Glomerular endothelial cell (primary cell): Measurements from ENCODE around the gene TP53. TPM values are rescaled to one million over a fixed set of nuclear protein-coding genes. Genes with fewer than 3 reads are reported as not detected.
"Not testable (repeated sequence)": the region's sequence is repeated elsewhere in the genome, so short reads cannot be mapped to it uniquely, and the experiment has no call there.

Experiments used
- DNase-seq: peaks from one replicate; pipeline ENCODE4 v3.0.0-alpha.2; 2011; ENCODE audit warnings: low read depth, low spot score; ENCODE audit errors: extremely low read depth
- total RNA-seq: library from RNA; depleted of rRNA; stranded (reverse); fragments of >200 nt; gene quantifications from 2 replicates; pipeline ENCODE4 v1.2.3, GENCODE V29; 2015

The TP53 gene
- total RNA-seq, 1 donor from 2014 or later = 94.8 TPM

GRCh38 chr17:7677388-7678067 lies 9.8 kb downstream of the TP53 start:
- DNase-seq = no peak

GRCh38 chr17:7676533-7676932 lies 10.8 kb downstream of the TP53 start:
- no peak for DNase-seq

- DNase-seq = no peak
Measured at GRCh38 chr17:7674934-7675333, 12.4 kb downstream of the TP53 start.

DNA sequence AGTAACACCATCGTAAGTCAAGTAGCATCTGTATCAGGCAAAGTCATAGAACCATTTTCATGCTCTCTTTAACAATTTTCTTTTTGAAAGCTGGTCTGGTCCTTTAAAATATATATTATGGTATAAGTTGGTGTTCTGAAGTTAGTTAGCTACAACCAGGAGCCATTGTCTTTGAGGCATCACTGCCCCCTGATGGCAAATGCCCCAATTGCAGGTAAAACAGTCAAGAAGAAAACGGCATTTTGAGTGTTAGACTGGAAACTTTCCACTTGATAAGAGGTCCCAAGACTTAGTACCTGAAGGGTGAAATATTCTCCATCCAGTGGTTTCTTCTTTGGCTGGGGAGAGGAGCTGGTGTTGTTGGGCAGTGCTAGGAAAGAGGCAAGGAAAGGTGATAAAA lies 14.1 kb downstream of the TP53 start:
- no peak for DNase-seq

DNA sequence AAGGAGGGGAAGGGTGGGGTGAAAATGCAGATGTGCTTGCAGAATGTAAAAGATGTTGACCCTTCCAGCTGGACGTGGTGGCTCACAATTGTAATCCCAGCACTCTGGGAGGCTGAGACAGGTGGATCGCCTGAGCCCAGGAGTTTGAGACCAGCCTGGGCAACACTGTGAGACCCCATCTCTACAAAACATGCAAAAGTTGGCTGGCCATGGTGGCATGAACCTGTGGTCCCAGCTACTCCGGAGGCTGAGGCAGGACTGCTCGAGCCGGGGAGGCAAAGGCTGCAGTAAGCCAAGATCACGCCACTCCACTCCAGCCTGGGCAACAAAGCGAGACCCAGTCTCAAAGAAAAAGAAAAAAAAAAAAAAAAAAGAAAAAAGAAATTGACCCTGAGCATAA lies 18.8 kb downstream of the TP53 start:
- no peak for DNase-seq

- DNase-seq = no peak
Measured at GRCh38 chr17:7667656-7668406, 19.5 kb downstream of the TP53 start.

DNA sequence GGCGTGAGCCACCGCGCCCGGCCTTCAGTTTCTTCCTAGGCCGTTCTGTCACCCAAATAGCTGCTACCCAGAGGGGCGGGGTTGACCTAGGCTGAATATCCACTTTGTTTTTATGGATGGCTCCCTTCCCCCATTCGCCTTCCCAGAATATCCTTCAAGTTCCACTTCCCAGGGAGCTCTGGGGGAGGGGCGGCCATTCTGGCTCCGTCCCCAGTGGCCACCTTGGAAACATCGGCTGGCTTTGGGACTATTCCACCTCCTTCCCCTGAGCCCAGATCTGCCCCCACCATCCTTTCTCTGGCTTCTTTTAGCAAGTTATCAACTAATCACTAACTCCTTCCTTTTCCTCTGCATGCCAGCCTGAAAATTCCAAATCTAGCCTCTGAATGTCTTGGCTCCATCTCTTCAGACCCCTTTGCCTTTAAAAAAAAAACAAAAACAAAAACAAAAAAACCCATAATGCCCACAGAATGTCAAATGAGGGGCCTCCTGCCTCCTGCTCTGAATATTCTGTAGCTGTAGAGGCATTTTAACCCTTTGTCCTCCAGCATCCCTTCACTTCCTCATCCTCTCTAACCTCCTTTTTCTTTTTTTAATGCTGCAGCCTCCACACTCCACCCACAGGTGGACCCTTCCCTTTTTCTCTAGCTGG lies 30.2 kb downstream of the TP53 start:
- DNase-seq = no peak

- no peak for DNase-seq
Measured at GRCh38 chr17:7655541-7655840, 31.8 kb downstream of the TP53 start.

GRCh38 chr17:7654832-7655540 lies 32.3 kb downstream of the TP53 start:
- DNase-seq = no peak

DNA sequence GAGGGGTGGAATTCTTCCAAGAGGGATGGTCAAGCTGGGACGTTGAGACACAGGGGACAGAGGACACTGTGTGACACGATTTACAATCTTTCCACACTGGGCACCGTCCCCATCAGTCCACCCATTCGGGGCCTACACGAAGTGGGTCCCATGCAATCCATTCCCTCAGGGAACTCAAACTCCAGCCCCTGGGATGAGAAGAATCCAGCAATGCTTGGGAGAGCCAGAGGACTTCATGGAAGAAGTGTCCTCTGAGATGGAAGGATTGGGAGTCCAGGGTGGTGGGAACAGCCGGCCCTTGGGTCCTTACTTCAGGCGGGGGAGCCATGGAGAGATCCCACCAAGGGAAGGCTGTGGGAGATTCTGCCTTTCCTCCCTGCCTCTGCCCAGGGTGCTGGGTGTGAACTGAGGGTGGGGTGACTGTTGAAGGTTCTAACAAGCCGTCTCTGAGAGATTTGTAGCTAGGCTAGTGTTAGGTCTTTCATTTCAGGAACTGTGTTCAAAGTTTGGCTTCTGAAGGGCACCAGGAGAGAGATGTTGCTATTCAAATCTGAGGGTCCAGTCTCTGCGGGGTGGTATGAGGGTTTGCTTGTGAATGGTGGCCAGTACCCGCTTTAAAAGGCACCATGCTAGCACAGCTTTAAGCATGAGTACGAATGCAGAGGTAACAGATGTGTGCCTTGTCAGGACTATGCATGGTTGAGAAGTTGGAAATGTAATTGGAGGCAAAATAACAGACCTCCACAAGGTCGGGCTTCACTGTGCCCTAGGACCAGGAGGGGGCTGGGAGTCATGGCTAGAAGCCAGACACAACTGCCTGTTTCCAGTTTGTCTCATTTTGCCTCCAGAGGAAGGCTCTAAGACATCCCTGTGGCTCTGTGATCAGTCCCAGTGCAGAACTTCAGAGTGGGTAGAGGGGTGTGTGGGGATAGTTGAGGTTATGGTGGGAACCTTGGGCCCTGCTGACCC lies 34.6 kb downstream of the TP53 start:
- no peak for DNase-seq

DNA sequence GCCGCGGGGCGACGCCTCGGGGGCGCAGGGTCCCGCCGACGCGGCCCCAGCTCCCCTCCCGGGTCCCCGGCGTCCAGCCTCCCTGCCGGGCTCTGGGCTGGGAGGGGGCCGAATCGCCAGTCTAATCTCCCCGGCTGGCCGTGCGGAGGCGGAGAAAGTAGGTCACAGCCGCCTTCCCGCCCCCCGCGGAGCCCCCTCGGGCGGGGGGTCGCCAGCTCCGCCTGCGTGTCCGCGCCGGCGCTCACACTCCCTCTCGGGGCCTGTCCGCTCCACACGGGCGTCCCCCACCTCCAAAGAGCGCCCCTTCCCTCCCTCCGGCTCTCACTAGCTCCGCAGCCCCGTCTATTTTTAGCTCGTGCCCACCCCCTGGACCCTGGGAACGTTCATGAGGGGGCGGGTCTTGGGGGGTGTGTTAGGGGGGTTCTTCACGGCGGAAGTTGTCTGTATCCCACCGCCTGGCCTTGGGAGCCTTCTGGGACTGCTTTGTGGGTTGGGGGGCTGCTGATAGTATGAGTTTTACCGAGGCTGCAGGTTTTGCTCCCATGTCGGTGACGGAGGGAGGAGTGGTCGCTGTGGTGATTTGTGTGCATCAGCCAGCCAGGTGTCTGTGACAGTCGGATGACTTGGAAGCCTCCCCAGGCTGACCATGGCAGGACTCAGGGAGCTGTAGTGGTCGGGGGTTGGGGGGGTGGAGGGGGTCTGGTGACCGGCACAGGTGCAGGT lies 35.5 kb downstream of the TP53 start:
- DNase-seq = no peak

DNA sequence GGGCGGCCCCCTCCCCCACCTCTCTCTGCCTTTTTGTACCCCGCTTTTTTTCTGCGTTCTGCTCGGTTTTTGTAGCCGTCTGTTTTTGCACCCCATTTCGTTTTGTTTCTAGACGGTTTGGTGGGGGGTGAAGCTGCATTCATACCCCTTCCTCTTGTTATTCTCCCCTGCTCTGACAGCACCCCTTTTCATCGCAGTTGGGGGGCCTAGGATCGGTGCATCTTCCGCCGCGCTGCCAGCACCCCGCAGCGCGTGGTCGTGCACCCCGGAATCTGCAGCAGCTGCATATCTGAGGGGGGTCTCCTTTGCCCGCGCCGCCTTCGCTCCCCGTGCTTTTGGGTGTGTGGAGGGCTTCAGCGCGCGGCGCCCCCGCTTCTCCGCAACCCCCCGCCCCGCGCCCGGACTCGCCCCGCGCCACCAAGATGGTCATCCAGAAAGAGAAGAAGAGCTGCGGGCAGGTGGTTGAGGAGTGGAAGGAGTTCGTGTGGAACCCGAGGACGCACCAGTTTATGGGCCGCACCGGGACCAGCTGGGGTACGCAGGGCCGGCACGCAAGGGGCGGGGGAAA lies 36.1 kb downstream of the TP53 start:
- DNase-seq = no peak

DNA sequence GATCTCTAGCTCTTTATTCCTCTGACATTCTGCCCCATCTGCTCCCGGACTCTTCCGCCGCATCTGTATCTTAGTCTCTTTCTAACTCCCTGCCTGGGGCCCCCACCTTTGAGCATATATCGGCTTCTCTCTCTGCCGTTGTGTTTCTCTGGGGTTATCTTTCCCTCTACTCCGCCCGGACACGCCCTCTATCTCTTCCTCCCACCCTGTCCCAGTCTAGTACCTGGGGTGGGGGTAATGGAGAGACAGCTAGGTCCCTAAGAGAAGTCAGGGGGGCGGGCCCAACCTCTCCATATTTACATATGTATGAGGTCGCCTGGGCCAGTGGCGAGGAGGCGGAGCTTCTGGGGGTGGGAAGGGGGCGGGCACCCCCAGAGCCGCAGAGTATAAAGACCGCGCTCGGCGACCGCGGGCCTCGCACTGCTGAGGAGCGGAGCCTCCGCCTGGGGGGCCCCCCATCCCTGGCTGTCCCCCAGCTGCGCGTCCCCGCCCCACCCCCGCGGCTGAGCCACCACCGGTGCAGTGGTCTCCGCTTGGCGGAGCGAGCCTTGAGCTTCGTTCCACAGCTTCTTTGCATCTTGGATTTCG lies 36.7 kb downstream of the TP53 start, which contains the start of gene ATP1B2:
TSS of gene ATP1B2 (plus strand) at position 418 of the 588 bp plus-strand sequence. CDS start 593 bp downstream, outside the sequence.
- no peak for DNase-seq

DNA sequence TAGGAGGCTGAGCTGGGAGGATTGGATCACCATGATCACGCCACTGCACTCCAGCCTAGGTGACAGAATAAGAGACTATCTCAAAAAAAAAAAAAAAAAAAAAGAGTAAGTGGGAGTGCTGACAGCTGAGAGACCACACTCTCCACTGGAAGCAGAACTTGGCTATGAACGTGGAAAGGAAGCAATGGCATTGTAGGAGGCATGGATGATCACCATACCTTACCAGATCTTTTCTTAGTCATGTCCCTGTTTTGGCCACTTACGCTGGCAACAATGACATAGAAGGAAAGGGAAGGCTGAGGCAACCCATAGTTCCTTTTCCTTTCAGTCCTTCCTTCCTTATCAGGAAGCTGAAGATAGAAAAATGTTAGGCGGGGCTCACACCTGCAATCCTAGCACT lies 40.3 kb downstream of the TP53 start:
- DNase-seq = no peak

- no peak for DNase-seq
Measured at GRCh38 chr17:7646457-7646856, 40.8 kb downstream of the TP53 start.

DNA sequence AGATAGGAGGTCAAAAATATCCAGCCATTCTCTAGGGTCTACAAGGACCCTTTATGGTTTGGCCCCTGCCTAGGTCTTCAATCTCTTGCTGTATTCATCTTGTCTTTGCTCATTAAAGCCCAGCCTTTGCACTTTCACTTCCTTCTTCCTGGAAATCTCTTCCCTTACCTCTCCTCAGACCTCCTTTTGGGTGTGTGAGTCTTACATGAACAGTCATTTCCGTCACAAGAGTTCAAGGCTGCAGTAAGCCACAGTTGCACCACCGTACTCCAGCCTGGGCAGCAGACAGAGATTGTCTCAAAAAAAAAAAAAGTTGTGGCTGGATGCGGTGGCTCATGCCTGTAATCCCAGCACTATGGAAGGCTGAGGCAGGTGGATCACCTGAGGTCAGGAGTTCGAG lies 42.5 kb downstream of the TP53 start:
- no peak for DNase-seq

GRCh38 chr17:7641635-7642034 lies 45.7 kb downstream of the TP53 start:
- not testable (repeated sequence) for DNase-seq

DNA sequence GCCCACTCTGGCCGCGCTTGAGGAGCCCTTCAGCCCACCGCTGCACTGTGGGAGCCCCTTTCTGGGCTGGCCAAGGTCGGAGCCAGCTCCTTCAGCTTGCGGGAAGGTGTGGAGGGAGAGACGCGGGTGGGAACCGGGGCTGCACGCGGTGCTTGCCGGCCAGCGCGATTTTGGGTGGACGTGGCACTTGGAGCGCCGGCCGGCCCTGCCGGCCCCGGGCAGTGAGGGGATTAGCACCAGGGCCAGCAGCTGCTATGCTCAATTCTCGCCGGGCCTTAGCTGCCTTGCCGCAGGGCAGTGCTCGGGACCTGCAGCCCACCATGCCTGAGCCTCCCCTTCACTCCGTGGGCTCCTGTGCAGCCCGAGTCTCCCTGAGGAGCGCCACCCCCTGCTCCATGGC lies 46.5 kb downstream of the TP53 start:
- DNase-seq = no peak

- DNase-seq = no peak
Measured at GRCh38 chr17:7636163-7636562, 51.1 kb downstream of the TP53 start.
